Dermis blood vessel endothelial cell (primary cell): ENCODE data around the gene ARHGEF37. TPM values are rescaled to one million over a fixed set of nuclear protein-coding genes. Genes with fewer than 3 reads are reported as not detected.

Source experiments
- DNase-seq: peaks from one replicate; pipeline ENCODE4 v3.0.0; 2010
- total RNA-seq: library from RNA; depleted of rRNA; stranded (reverse); fragments of >200 nt; gene quantifications from 2 replicates; pipeline ENCODE4 v1.2.3, GENCODE V29; 2014

The ARHGEF37 gene
- total RNA-seq, 1 donor from 2014 or later: 13.6 TPM

- DNase-seq: peak; percentile 59
These were observed 94.4 kb downstream of the ARHGEF37 start for GRCh38 chr5:149675610-149676201.

DNA sequence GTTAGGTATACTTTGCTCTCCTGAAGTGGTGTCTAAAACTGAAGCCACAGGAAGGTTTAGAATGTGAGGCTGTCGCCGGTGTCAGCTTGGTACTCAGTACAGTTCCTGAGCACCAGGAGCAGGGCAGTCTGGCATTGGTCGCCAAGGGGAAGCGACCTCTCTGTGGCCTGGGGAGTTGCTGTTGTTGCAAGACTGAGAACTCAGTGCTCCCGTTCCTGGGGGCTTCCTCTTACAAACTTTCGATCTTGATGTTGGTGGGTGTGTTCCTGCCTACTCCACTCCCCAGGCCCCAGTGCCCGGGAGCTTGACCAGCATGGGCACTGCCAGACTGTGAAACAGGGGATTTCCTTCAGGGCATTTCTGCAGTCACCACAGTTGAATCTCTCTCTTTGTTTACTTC lies 96.4 kb downstream of the ARHGEF37 start:
- no peak for DNase-seq

DNA sequence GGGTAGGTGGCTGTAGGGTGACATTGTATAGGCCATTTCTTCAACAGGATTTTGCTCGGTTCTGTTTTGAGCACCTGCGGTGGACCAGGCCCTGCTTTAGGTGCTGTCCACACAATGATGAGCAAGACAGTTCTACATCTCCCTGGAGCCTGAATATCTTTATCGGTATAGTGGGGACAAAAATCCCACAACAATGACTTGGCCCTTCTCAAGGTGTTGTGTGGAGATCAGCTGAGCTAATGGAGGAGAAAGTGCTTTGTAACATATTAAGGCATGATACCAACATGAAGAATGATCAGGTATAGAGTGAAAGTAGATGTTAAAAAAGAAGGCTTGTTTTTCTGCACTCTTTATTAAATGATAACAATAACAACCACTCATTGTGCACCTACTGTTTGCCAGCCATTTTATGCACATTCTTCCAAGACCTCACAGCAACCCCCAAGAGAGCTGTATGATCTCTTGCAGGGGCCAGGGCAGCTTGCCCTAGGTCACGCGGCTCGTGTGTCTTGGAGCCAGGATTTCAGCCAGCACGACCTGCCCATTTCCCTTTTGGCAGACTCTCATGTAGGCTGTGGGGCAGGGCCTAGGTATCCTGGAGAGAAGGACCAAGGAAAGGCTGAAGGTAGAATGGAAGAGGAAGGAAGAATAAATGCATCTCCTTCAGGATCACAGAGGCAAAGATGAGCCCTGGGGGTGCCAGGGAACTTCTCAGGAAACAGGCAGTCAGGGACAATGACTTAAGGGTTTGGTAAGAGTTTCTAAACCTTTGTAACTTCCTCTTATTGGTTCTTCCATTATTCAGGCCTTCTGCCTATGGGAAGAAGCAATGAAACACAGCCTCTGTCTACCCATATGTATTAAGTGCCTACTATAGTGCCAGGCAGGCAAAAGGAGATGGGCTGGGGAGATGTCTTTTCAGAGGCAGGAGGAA lies 98.8 kb downstream of the ARHGEF37 start:
- DNase-seq: no peak

- DNase-seq: no peak
These were observed 99.5 kb downstream of the ARHGEF37 start for GRCh38 chr5:149680810-149681221.

- DNase-seq: no peak
These were observed 100.0 kb downstream of the ARHGEF37 start for GRCh38 chr5:149681252-149681651.

DNA sequence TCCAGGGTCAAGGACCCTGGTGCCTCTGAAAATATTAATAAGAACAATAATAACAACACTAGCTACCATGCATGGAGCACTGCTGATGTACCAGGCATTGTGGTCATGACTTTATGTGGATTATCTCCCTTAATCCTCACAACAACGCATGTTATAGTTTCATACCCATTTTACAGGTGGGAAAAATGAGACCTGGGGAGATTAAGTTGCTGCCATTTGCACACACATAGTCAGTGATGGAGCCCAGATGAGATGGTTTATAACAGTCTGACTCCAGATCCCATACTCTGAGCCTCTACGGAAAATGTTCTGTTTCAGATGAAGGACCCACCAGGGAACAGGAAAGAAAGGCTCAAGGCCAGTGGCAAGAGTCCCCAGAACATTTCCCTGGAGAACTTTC lies 100.6 kb downstream of the ARHGEF37 start:
- DNase-seq: no peak

DNA sequence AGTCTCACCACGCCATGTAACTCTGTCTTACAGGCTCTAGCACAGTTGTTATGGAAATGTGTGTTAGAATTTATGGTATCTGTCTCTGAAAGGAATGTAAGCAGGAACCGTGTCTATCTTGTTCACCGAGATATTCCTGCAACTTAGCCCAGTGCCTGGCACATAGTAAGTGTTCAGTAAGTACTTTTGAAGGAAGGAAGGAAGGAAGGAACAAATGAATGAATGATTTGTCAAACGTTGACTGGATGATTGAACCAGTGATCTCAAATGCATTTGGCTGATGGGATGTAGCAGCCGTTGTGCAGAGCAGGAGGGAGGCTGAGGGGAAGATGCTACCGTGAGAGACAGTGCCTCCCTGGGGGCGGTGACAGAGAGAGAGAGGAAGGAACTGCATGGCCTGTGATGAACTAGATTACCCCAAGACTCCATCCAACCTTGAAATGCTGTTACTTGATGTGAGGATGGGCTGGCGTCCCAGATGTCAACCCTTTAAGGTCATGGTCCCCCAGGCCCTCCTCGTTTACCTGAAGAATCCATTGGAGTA lies 101.3 kb downstream of the ARHGEF37 start:
- DNase-seq: no peak

DNA sequence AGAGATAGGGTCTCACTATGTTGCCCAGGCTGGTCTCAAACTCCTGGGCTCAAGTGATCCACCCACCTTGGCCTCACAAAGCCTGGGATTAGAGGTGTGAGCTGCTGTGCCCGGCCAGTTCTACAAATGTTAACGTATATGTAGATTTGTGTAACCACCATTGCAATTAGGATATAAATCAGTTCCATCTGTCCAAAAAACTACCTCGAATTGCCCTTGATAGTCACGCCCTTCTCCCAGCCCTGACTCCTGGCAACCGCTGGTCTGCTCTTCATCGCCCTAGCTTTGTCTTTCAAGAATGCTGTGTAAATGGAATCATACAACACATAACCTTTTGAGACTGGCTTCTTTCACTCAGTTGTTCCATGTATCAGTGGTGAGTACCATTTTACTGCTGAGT lies 102.7 kb downstream of the ARHGEF37 start:
- DNase-seq: no peak

- DNase-seq: no peak
These were observed 103.1 kb downstream of the ARHGEF37 start for GRCh38 chr5:149684371-149684770.

Other genes starting within 250 kb of the ARHGEF37 start
- gene GRPEL2, start 236.0 kb upstream of the ARHGEF37 start, total RNA-seq: 44.3 and 61.9 TPM in 2 replicates
- 14.8 and 16.5 TPM in 2 replicates for gene PCYOX1L, start 223.5 kb upstream of the ARHGEF37 start, total RNA-seq
- not detected in 2 replicates for gene IL17B, start 202.2 kb upstream of the ARHGEF37 start, total RNA-seq
- gene CSNK1A1, start 30.1 kb upstream of the ARHGEF37 start, total RNA-seq: 415 and 530 TPM in 2 replicates
- 1.0 and 2.2 TPM in 2 replicates for gene PPARGC1B, start 148.8 kb downstream of the ARHGEF37 start, total RNA-seq